Fibroblast of peridontal ligament (primary cell): ENCODE measurements around the gene C7orf25.
"Not testable (repeated sequence)": the region's sequence is repeated elsewhere in the genome, so short reads cannot be mapped to it uniquely, and the experiment has no call there.

Experiments used
- DNase-seq: peaks from one replicate; pipeline ENCODE4 v3.0.0-alpha.2; 2010; ENCODE audit errors: extremely low read depth

The C7orf25 gene

DNA sequence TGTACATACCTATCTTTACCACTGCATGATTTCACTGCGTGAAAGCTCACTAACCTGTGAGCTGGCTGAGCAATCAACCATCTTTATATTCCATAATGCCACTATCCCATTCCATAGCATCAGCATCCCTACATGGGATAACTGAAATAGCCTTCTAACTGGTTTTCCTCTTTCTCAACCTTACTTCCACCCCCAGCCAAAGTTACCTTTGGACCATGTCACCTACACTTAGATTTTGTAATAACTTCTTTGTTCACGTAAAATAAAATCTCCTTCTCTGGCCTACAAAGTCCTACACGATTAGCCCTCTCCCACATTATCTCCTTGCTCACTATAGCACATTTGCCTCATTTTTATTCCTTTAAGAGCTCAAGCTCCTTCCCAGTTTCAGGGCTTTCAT is 17.6 kb upstream of the C7orf25 start:
- no peak for DNase-seq

- DNase-seq: no peak
Observed at GRCh38 chr7:42928754-42929153, 16.9 kb upstream of the C7orf25 start.

GRCh38 chr7:42926204-42926603 is 14.3 kb upstream of the C7orf25 start:
- no peak for DNase-seq

DNA sequence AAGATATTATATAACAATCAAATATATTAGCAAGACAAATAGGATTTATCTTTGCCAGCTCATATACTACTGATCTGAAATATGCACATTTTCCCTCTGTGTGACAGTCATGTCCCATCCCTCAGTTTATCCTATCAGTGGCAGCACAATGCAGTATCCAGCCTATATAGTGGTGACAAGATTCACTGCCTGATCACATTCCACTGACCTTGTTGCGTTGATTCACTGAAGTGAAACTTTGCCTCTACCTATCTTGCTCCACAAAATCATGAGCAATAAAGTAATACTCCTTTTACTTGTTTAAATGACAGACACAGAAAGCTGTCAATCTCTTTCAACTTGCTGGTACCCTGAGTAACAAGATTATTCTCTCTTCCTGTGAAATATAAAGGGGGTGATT is 13.8 kb upstream of the C7orf25 start:
- DNase-seq: no peak

DNA sequence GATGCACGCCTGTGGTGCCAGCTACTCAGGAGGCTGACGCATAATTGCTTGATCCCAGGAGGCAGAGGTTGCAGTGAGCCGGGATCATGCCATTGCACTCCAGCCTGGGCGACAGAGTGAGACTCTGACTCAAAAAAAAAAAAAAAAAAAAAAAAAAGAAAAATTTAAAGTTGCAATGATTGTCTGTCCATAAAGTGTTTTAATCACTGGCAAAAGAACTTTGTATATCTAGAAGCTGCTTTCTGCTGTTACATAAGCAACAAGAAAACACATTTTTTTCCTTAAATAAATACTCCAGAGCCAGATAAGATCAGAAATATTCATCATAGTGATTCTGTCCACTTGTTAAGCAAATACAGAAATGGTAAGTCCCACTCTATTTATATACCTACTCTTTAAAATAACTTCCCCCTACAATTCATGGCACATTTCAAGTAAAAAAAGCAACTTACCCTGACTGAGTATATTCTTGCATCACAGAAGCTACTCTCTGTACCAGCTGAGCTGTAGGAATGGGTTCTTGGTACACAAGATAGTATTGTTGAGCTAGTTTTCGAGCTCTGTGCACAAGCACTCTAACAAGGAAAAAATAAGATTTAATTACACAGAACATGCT is 12.5 kb upstream of the C7orf25 start:
- no peak for DNase-seq

DNA sequence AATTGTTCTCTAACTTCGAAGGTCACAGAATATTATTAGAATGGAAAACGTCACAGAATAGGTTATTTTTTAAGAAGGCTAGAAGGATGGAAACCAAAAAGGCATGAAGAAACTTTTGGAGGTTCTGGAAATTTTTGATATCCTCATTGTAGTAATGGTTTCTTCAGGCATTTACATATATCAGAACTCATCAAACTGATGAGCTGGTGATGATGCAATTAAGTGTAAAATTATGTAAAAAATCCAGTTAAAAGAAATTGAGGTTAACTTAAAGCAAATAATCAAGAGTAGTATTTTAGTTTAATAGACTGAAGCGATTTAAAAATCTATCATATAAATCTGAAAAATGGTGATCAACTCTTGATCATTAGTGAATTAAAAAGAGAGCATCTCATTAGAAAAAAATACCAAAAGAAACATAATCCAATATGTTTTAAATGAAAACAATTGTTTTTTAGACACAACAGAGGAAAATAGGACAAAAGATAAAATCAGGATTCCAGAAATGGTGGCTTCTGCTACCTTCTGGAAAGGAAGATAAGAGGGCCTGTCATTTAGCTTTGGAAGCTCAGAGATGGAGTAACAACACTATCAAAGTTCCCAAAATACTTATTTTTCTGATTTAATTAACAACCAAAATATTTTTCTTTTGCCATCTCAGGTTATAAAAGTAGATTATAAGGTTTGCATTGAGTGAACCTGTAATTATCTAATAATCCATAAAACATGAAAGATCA is 10.3 kb upstream of the C7orf25 start:
- DNase-seq: no peak

- peak; percentile 65 for DNase-seq
Observed at GRCh38 chr7:42915356-42915755, 3.5 kb upstream of the C7orf25 start.

DNA sequence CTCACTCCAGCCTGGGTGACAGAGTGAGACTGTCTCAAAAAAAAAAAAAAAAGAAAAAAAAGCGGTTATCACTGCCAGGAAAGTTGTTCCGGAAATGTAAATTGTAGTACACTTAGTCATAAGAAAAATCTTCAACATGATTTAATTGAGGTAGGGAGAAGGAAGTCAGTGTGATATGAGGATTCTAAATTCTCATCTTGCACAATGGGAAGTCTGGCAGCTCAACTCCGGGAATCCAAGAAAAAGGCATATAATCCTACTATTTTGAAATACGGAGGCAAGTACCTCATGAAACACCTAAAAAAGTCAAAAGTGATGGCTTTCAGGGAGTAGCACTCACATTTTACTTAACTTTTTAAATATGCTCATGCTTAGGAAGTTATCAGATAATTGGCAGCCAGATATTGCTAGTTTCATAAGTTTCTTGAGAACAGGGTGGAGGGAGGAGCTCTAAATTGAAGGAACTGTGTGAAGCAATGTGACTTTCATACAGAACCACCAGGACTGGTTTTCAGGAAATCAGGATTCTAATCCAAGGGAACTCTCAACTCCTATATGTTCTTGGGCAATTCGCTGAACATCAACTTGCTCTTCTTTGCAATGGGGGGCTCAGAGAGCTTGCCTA is 2.7 kb upstream of the C7orf25 start:
- peak; percentile 32 for DNase-seq

DNA sequence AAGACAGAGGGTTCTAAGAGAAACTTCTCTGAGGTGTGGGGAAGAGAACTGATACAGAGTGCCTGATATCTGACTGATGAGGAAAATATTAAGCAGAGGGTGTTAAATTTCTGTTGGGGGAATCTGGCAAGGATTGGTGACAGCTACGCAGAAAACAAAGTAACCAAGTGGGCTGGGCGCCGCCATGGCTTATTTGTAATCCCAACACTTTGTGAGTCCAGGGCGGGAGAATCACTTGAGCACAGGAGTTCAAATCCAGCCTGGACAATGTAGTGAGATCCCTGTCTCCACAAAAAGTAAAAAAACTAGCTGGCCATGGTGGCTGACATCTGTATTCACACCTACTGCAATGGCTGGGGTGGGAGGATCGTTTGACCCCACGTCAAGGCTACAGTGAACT is 2.1 kb upstream of the C7orf25 start:
- DNase-seq: no peak

DNA sequence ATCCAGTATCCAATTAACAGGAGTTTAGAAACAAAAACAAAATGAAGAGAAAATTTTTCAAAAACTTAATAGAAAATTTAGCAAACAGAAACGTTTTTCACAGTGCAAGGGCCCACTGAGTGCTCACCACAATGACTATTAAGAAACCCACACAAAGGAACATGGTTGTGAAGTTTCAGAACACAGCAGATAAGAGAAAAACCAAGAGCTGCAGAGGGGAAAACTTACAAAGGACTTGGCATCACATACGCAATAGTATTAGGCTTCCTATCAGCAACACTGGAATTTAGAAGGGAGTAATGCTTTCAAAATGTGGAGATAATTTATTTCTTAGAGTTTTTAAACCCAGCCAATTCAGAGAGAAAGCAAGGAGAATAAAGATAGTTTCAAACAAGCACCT is 1.7 kb upstream of the C7orf25 start:
- DNase-seq: no peak

GRCh38 chr7:42910306-42910705 is 1.6 kb downstream of the C7orf25 start:
- DNase-seq: no peak

DNA sequence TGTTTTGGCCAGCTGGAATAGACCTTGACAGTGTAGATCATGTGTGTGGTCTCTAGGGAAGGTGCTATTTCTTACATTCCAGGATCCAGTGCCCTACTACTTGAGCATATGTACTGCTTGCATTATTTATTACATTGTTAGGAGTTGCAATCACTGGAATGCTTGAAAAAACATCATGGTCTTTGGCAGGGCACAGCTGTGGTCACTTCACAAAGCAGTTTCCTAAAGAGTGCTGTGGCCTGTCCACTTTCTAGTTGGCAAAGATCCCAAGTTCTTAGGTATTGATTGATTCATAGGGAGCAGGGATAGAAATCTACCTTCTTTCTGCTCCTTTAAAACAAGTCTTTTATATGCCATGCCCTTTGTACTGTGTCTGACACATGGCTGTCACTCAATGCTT is 4.6 kb downstream of the C7orf25 start:
- DNase-seq: no peak

- DNase-seq: no peak
Observed at GRCh38 chr7:42906181-42906580, 5.7 kb downstream of the C7orf25 start.

GRCh38 chr7:42902331-42902730 is 9.5 kb downstream of the C7orf25 start:
- DNase-seq: no peak

- no peak for DNase-seq
Observed at GRCh38 chr7:42900842-42901241, 11.0 kb downstream of the C7orf25 start.

DNA sequence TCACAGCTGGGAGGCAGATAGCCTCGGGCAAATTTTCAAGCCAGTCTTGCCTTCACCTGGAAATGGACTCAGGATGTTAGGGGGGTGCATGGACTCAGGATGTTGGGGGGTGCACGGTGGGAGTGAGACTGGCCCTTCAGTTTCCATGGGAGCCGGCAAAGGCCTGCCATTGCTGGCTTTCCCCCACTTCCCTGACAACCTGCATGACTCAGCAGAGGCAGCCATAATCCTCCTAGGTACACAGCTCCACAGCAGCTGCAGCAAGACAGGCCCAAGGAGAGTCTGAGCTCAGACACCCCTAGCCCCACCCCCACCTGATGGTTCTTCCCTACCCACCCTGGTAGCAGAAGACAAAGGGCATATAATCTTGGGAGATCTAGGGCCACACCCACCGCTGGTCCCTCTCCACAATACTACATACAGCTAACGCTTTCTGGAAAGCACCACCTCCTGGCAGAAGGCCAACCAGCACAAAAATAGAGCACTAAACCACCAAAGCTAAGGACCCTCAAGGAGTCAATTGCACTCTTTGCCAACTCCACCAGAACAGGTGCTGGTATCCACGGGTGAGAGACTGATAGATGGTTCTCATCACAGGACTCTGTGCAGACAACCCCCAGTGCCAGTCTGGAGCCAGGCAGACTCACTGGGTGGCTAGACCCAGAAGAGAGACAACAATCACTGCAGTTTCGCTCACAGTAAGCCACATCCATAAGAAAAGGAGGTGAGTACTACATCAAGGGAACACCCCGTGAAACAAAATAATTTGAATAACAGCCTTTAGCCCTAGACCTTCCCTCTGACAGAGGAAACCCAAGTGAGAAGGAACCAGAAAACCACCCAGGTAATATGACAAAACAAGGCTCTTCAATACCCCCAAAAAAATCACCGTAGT is 18.3 kb downstream of the C7orf25 start:
- DNase-seq: no peak

- no peak for DNase-seq
Observed at GRCh38 chr7:42886893-42887505, 24.9 kb downstream of the C7orf25 start.

DNA sequence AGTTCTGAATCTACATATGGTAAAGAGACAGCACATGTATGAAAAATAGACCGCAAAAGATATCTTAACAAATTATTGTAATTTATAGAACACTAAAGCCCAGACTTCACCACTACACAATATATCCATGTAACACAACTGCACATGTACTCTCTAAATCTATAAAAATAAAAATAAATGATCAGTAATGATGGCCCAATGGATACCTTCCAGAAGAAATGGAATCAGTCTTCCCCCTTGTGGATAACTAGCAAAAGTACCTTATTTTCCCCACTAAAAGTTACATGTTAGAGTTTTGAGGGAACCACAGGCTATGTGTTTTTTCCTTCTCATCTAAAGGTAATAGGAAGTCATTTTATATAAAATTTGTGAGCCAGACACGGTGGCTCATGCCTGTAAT is 25.7 kb downstream of the C7orf25 start:
- DNase-seq: peak; percentile 33

GRCh38 chr7:42885183-42885582 is 26.7 kb downstream of the C7orf25 start:
- DNase-seq: not testable (repeated sequence)

- no peak for DNase-seq
Observed at GRCh38 chr7:42883950-42884349, 27.9 kb downstream of the C7orf25 start.

DNA sequence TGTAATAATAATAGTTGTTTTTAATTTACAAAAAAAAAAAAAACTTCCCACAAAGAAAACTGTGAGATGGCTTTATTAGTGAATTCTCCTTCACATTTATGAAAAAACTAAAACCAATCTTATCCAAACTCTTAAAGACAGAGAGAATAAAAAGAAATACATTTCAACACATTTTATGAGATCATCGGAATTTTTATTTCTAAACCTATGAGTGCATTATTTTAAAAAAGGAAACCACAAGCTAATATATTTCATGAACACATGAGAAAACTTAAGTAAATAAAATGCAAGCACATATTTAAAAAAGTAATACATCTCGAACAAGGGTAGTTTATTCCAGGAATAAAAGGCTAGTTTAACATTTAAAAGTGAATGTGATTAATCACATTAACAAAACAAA is 31.5 kb downstream of the C7orf25 start:
- no peak for DNase-seq

- no peak for DNase-seq
Observed at GRCh38 chr7:42878303-42878702, 33.6 kb downstream of the C7orf25 start.
